ENCODE data around the gene ARL1.

Gene ARL1

DNA sequence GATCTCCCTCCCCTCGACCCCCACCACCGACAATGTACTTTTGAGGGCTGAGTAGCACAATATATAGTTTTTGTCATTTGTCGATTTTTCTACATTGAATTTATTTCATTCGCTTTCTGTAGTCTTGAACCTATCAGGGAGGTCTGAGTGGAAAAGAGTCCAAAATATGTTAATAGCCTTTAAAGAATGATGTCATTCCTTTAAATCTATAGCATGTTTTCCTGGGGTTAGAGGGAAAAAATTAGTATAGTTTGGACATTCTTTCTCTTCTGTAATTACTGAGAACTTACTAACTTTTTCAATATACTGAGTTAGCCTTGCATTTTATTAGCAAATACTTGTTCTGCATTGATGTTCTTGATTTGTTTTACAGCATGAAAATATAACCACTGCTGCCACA lies 55.9 kb downstream of the ARL1 start:
- Histone ChIP-seq H3K9me3 (ENCODE audit: control insufficient read depth in 5 of 5, low read length in 5 of 5) (peaks cover 0 to 3% (median 0%) of the 10 kb centered on the region in 5 donors), H3K36me3 (ENCODE audit: control insufficient read depth in 5 of 5, insufficient read depth in 5 of 5, low read length in 5 of 5) (peaks cover 37 to 73% (median 56%) of the 10 kb centered on the region in 5 donors), H3K27ac (ENCODE audit: low read depth, low read length) (no peak overlapping the region), H3K4me1 (ENCODE audit: control insufficient read depth in 5 of 5, insufficient read depth in 5 of 5, low read length in 5 of 5) (no peaks in the 10 kb centered on the region), H3K9ac (ENCODE audit: low read length in 5 of 5) (no peak overlapping the region), H3K4me3 (ENCODE audit: low read depth in 1 of 5, low read length in 5 of 5) (no peak overlapping the region), H3K27me3 (ENCODE audit: control insufficient read depth in 5 of 5, insufficient read depth in 4 of 5, low read length in 5 of 5) (no peaks in the 10 kb centered on the region)

DNA sequence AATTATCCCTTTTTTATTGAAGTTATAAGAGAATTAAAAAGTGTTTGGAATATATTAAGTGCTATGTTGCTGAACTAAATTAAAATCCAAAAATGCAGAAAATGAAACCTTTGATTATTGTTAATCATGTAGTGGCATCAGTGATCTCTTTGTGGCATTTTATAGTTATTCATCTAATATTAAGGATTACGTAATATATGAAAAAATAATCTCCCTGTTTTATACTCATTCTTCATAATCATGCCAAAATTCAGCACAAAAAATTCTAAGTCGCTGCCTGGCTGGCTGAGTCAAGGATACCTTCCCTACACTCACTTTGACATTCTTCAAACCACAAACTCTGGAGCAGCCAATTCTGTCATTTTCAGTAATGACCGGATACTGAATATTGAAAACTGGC lies 63.7 kb downstream of the ARL1 start:
- Histone ChIP-seq H3K4me1 (ENCODE audit: control insufficient read depth in 5 of 5, insufficient read depth in 5 of 5, low read length in 5 of 5) (no peaks in the 10 kb centered on the region), H3K27ac (ENCODE audit: low read depth, low read length) (no peak overlapping the region), H3K27me3 (ENCODE audit: control insufficient read depth in 5 of 5, insufficient read depth in 4 of 5, low read length in 5 of 5) (no peaks in the 10 kb centered on the region), H3K9me3 (ENCODE audit: control insufficient read depth in 5 of 5, low read length in 5 of 5) (no peaks in the 10 kb centered on the region), H3K4me3 (ENCODE audit: low read depth in 1 of 5, low read length in 5 of 5) (no peak overlapping the region), H3K36me3 (ENCODE audit: control insufficient read depth in 5 of 5, insufficient read depth in 5 of 5, low read length in 5 of 5) (peaks cover 50 to 78% (median 57%) of the 10 kb centered on the region in 5 donors), H3K9ac (ENCODE audit: low read length in 5 of 5) (no peak overlapping the region)

All from subcutaneous abdominal adipose tissue (tissue), 5 donors.